Stomach (tissue), 9 donors: ENCODE measurements around the gene RGS8. TPM values are rescaled to one million over a fixed set of nuclear protein-coding genes. Genes with fewer than 3 reads are reported as not detected.

Experiments used
- DNase-seq, 2 donors: peaks; one replicate each; pipeline versions ENCODE4 v3.0.0 to v3.0.0-alpha.2; 2013 to 2019
- H3K27ac ChIP-seq, 5 donors: fragments of 200-600 bp in 4 of 5; sonication (generic) in 4 of 5; one replicate each; pipeline ENCODE4 v1.5.1; 2013 to 2019; ENCODE audit warnings: mild to moderate bottlenecking in 1 of 5, moderate library complexity in 1 of 5
- H3K27me3 ChIP-seq, 3 donors: fragments of 200-600 bp; sonication (generic); one replicate each; pipeline ENCODE4 v1.5.1; 2017 to 2019; ENCODE audit warnings: mixed run types in 1 of 3
- H3K36me3 ChIP-seq, 4 donors: fragments of 200-600 bp; sonication (generic); 1 replicate in 3 of 4; 2 replicates in 1 of 4; pipeline ENCODE4 v1.5.1; 2016 to 2019
- H3K4me1 ChIP-seq, 4 donors: fragments of 200-600 bp; sonication (generic); one replicate each; pipeline ENCODE4 v1.5.1; 2016 to 2019
- H3K4me3 ChIP-seq, 4 donors: fragments of 200-600 bp; sonication (generic) in 3 of 4; one replicate each; pipeline ENCODE4 v1.5.1; 2016 to 2019; ENCODE audit warnings: mild to moderate bottlenecking in 1 of 4
- H3K9me3 ChIP-seq, 4 donors: fragments of 200-600 bp; sonication (generic); one replicate each; pipeline ENCODE4 v1.5.1; 2016 to 2019
- EP300 ChIP-seq: sonication (generic); formaldehyde crosslinking; IDR thresholded peaks from one replicate; pipeline ENCODE4 v1.6.1; 2017; ENCODE audit warnings: antibody characterized with exemption
- POLR2A ChIP-seq, 4 donors: fragments of 450-650 bp; IDR thresholded peaks; one replicate each; pipeline ENCODE4 v1.6.1; 2016; ENCODE audit warnings: antibody characterized with exemption in 4 of 4, control low read depth in 2 of 4, mild to moderate bottlenecking in 1 of 4, moderate library complexity in 1 of 4
- POLR2AphosphoS5 ChIP-seq, 3 donors: sonication (generic); formaldehyde crosslinking; IDR thresholded peaks; one replicate each; pipeline ENCODE4 v1.6.1; 2016; ENCODE audit warnings: antibody characterized with exemption in 3 of 3
- WGBS, 5 donors: extraction: QIAGEN DNeasy Blood & Tissue Kit in 3 of 5; methylation state at CpG; one replicate each; pipeline versions ENCODE4 v1.1.5 to v1.1.7; 2013 to 2018; 5-methylcytosine and 5-hydroxymethylcytosine counted together
- intact Hi-C: fragments of 100-400 bp; cut with DNase I; formaldehyde crosslinking; loops from one replicate; pipeline ENCODE4 v1.15.1; 2023; ENCODE audit warnings: low total_unique reads
- polyA plus RNA-seq, 3 donors: library from polyadenylated mRNA; stranded (reverse); fragments of 200-250 nt; gene quantifications; one replicate each; pipeline ENCODE4 v1.2.3, GENCODE V29; 2013
- total RNA-seq, 5 donors: library from RNA; depleted of rRNA; stranded (reverse); fragments of >200 nt; gene quantifications; one replicate each; pipeline versions ENCODE4 v1.1.0 to v1.2.3, GENCODE V29; 2014 to 2016
- TF ChIP-seq, protein P1 (sequence below), 7 experiments: fragments of 450-650 bp in 4 of 7; fragments of 200-600 bp in 3 of 7; sonication (generic) in 3 of 7; IDR thresholded peaks; one replicate each; pipeline ENCODE4 v1.5.1; 2016 to 2019; ENCODE audit warnings: antibody characterized with exemption in 7 of 7, control low read depth in 2 of 7, mild to moderate bottlenecking in 1 of 7
- donor health status: healthy with polysubstance abuse.
- donor health status: Bipolar disorder and iron deficiency.
- donor health status: healthy.

The RGS8 gene
- total and polyA plus RNA-seq, 8 donors = not detected

DNA sequence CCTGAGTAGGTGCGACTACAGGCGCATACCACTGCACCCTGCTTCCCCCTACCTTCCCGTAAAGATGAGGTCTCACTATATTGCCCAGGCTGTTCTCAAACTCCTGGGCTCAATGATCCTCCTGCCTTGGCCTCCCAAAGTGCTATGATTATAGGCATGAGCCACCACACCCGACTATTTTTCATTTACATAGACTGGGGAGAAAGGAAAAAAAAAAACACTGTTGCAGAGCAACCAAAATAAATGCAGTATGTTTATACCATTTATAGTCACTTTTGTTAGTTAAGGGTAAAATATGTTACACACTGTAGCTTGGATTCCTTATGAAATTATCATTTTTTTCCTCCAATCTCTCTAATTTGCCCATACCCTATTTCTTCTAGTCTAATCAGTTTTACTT is 35.2 kb upstream of the RGS8 start:
- H3K4me1 ChIP-seq = no peaks in the 10 kb centered on the region

DNA sequence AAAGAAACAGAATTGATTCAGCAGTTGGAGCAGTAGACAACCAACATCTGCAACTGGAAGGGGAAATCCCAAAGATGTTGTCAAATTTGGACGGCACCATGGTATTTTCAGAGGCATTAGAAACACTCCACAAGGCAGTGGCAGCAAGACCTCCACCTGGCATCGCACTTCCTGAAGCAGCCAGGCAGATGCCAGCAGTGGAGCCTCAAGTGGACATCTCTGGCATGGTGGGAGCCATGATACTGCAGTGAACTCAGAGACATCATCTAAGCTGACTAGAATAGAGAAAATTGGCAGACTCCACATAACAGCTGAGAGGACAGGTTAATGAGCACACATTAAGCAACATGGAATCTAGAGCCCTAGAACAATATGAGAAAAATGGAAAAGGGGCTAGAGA is 33.9 kb upstream of the RGS8 start:
- Histone ChIP-seq H3K4me3 (no peak overlapping the region), H3K36me3 (no peaks in the 10 kb centered on the region), H3K27ac (no peak overlapping the region), H3K27me3 (no peaks in the 10 kb centered on the region), H3K4me1 (no peaks in the 10 kb centered on the region), H3K9me3 (no peaks in the 10 kb centered on the region)
- intact Hi-C loops = no loop called here
- DNase-seq = no peak
- TF ChIP-seq EP300 (no peak), POLR2AphosphoS5 (IDR thresholded peaks at IDR 0.05) (no peak), POLR2A (IDR thresholded peaks at IDR 0.05) (no peak)
- TF ChIP-seq, protein P1, sequence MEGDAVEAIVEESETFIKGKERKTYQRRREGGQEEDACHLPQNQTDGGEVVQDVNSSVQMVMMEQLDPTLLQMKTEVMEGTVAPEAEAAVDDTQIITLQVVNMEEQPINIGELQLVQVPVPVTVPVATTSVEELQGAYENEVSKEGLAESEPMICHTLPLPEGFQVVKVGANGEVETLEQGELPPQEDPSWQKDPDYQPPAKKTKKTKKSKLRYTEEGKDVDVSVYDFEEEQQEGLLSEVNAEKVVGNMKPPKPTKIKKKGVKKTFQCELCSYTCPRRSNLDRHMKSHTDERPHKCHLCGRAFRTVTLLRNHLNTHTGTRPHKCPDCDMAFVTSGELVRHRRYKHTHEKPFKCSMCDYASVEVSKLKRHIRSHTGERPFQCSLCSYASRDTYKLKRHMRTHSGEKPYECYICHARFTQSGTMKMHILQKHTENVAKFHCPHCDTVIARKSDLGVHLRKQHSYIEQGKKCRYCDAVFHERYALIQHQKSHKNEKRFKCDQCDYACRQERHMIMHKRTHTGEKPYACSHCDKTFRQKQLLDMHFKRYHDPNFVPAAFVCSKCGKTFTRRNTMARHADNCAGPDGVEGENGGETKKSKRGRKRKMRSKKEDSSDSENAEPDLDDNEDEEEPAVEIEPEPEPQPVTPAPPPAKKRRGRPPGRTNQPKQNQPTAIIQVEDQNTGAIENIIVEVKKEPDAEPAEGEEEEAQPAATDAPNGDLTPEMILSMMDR (IDR thresholded peaks at IDR 0.05) = no peak
- 81 to 92% (median 90%) methylated on average over 2 of the region's 2 CpGs for WGBS, 5 donors

More for the DNA sequence above, 35.2 kb upstream of the RGS8 start:
- Histone ChIP-seq H3K27me3 (no peaks in the 10 kb centered on the region), H3K36me3 (no peaks in the 10 kb centered on the region), H3K27ac (no peak overlapping the region), H3K4me3 (no peak overlapping the region), H3K9me3 (no peaks in the 10 kb centered on the region)
- TF ChIP-seq, protein P1 (IDR thresholded peaks at IDR 0.05) = no peak
- no peak for TF ChIP-seq POLR2A (IDR thresholded peaks at IDR 0.05)
- TF ChIP-seq EP300 = no peak
- TF ChIP-seq POLR2AphosphoS5 (IDR thresholded peaks at IDR 0.05) = no peak
- intact Hi-C loops = no loop called here
- 93 to 98% (median 94%) methylated on average over 4 of the region's 4 CpGs for WGBS, 5 donors
- no peak for DNase-seq

DNA sequence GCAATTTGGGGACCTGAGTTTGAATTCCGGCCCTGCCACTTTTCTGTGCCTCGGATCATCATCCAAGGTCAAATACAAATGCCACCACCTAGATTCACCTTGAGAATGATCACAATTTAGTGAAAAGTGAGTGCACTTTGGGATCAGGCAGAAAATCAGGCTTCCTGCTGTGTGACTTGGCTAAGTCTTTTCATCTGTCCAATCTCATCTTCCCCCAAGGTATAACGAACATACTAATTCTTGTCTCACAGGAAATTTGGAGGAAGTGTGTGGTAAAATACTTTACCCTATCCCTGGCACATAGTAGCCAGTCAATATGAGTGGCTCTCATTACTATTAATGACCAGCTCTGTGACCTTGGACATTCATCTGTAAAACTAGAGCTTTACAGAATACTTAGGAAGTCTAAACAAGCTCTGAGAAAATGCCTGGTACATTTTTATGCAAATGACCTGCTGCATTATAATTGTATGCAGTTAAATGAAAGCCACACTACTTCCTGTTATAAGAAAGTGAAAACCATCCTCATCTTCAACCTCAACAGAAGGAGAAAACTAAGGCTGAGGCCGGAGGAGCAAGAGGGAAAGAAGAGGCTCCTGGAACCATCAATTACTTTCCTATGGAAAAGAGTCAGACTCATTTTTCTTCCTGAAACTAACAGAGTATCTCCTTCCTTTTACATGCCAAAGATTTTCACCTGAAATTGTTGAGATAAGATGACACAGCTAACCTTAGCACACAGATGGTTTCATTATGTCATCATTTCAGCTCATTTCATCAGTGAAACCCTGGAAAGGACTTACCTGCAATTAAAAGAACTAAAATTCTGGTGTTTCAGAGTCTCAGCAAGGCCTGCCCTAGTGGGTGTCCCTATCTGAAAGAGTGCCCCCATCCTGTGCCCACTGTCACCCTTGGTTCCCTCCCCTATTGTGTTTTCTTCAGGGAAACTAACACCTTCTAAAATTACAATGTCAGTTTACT is 32.6 kb upstream of the RGS8 start:
- Histone ChIP-seq H3K9me3 (no peaks in the 10 kb centered on the region), H3K4me1 (no peaks in the 10 kb centered on the region), H3K36me3 (no peaks in the 10 kb centered on the region), H3K4me3 (no peak overlapping the region), H3K27ac (no peak overlapping the region), H3K27me3 (no peaks in the 10 kb centered on the region)
- WGBS, 5 donors = 59 to 92% (median 73%) methylated on average over 4 of the region's 4 CpGs
- intact Hi-C loops = no loop called here
- TF ChIP-seq, protein P1 (IDR thresholded peaks at IDR 0.05) = no peak
- no peak for TF ChIP-seq POLR2AphosphoS5 (IDR thresholded peaks at IDR 0.05)
- TF ChIP-seq EP300 = no peak
- TF ChIP-seq POLR2A (IDR thresholded peaks at IDR 0.05) = no peak
- no peak for DNase-seq

DNA sequence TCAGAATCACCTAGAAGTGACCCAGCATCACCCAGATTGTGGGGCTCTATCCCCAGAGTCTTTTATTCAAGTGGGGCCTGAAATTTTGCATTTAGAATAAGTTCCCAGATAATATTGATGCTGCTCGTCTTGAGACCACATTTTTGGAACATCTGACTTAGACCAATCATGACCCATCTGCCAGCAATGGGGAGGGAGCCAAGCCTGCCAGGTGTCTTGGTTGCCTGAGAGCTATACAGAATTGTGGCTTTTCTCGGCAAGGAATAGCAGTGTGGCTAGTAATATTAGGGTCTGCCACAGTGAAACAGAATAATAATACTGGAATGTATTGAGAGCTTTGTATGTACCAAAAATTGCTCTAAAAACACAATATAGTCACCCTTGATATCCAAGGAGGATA is 31.1 kb upstream of the RGS8 start:
- no peaks in the 10 kb centered on the region for H3K36me3 ChIP-seq
- intact Hi-C loops = no loop called here
- 55 to 94% (median 65%) methylated on average over 2 of the region's 2 CpGs for WGBS, 5 donors
- H3K27ac ChIP-seq = no peak overlapping the region
- H3K27me3 ChIP-seq = no peaks in the 10 kb centered on the region
- TF ChIP-seq EP300 (no peak), POLR2AphosphoS5 (IDR thresholded peaks at IDR 0.05) (no peak), POLR2A (IDR thresholded peaks at IDR 0.05) (no peak)
- TF ChIP-seq, protein P1 (IDR thresholded peaks at IDR 0.05) = no peak
- H3K9me3 ChIP-seq = no peaks in the 10 kb centered on the region
- H3K4me1 ChIP-seq = no peaks in the 10 kb centered on the region
- H3K4me3 ChIP-seq = no peak overlapping the region
- DNase-seq = no peak
